SK-N-SH treated with all-trans-retinoic acid at 6 μM for 48 hours (cell line): ENCODE measurements around the gene CRYAB.
"Not testable (repeated sequence)": the region's sequence is repeated elsewhere in the genome, so short reads cannot be mapped to it uniquely, and the experiment has no call there.

Experiments
- ZFP3 ChIP-seq: fragments of 250-450 bp; sonication (Bioruptor Pico); IDR thresholded peaks from 2 replicates; pipeline ENCODE4 v1.5.0; 2020; ENCODE audit warnings: mild to moderate bottlenecking, moderate library complexity
- ZNF565 ChIP-seq: fragments of 450-650 bp; formaldehyde crosslinking; conservative IDR thresholded peaks from 2 replicates; pipeline ENCODE4 v1.5.0; 2020; ENCODE audit warnings: low read depth, mild to moderate bottlenecking, moderate library complexity

DNA sequence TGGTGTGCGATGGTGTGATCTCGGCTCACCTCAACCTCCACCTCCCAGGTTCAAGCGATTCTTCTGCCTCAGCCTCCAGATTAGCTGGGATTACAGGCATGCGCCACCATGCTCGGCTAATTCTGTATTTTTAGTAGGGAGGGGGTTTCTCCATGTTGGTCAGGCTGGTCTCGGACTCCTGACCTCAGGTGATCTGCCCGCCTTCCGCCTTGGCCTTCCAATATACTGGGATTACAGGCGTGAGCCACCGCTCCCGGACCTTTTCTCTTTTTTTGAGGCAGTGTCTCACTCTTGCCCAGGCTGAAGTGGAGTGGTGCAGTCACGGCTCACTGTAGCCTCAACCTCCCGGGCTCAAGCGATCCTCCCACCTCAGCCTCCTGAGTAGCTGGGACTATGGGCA, 21.6 kb upstream of the CRYAB start:
- TF ChIP-seq ZNF565 (CRISPR knock-in tag); ZFP3: not testable (repeated sequence)
